NCI-H460 (cell line): ENCODE measurements around the gene CNTNAP2. TPM values are rescaled to one million over a fixed set of nuclear protein-coding genes. Genes with fewer than 3 reads are reported as not detected.
"Not testable (repeated sequence)": the region's sequence is repeated elsewhere in the genome, so short reads cannot be mapped to it uniquely, and the experiment has no call there.

Experiments used
- DNase-seq: peaks from one replicate; pipeline ENCODE4 v3.0.0-alpha.2; 2016; ENCODE audit warnings: low read depth; ENCODE audit errors: extremely low read depth
- small RNA-seq, 2 experiments: library from RNA; depleted of rRNA; stranded (forward); fragments of <200 nt; gene quantifications; one replicate each; pipeline ENCODE3, GENCODE V24; 2014
- total RNA-seq: library from RNA; depleted of rRNA; stranded (reverse); fragments of >200 nt; shearing (Covaris generic); gene quantifications from 2 replicates; pipeline ENCODE4 v1.2.3, GENCODE V29; 2014

The CNTNAP2 gene
- total RNA-seq, 1 experiment from 2014 or later: 0.15 TPM

GRCh38 chr7:148461392-148462179, 2345.0 kb downstream of the CNTNAP2 start:
- no peak for DNase-seq

DNA sequence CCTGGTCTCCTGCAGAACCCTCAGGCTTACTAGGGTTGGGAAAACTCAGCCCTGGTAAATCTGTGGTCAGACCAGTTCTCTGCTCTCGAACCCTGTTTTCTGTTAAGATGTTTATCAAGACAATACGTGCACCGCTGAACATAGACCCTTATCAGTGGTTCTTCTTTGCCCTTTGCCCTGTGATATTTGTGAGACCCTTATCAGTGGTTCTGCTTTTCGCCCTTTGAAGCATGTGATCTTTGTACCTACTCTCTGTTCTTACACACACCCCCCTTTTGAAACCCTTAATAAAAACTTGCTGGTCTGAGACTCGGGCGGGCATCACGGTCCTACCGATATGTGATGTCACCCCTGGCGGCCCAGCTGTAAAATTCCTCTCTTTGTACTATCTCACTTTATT, 2346.2 kb downstream of the CNTNAP2 start:
- not testable (repeated sequence) for DNase-seq

GRCh38 chr7:148463210-148463609, 2346.6 kb downstream of the CNTNAP2 start:
- DNase-seq: no peak

- no peak for DNase-seq
These were observed 2348.3 kb downstream of the CNTNAP2 start for GRCh38 chr7:148464947-148465346.

DNA sequence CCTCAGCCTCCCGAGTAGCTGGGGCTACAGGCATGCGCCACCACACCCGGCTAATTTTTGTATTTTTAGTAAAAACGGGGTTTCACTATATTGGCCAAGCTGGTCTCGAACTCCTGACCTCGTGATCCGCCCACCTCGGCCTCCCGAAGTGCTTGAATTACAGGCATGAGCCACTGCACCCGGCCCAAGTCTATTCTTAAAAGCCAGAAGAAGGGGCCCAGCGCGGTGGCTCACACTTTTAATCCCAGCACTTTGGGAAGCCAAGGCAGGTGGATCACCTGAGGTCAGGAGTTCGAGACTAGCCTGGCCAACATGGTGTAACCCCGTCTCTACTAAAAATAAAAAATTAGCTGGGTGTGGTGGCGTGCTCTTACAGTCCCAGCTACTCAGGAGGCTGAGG, 2348.8 kb downstream of the CNTNAP2 start:
- not testable (repeated sequence) for DNase-seq

- no peak for DNase-seq
These were observed 2349.5 kb downstream of the CNTNAP2 start for GRCh38 chr7:148466120-148466519.

GRCh38 chr7:148468700-148469098, 2352.1 kb downstream of the CNTNAP2 start:
- DNase-seq: no peak

Small RNAs within 50 kb of the gene (small RNA-seq; reads per million reads assigned to genes)
- gene AC005518.2 (0 reads per million in 2 experiments), gene MIR548F4 (0 reads per million in 2 experiments), gene RANP2 (0 to 0.06 reads per million in 2 experiments), gene RF00012 (0 to 0.12 reads per million in 2 experiments), gene RF00019 (0 reads per million in 2 experiments), gene RF02271 (0 reads per million in 2 experiments), gene RN7SL456P (0 reads per million in 2 experiments), gene RN7SL72P (0 reads per million in 2 experiments), gene RNA5SP249 (0 reads per million in 2 experiments), gene RNU6-1184P (0 reads per million in 2 experiments)
